Loucy (cell line): ENCODE measurements around the gene AGFG1.
"Not testable (repeated sequence)": the region's sequence is repeated elsewhere in the genome, so short reads cannot be mapped to it uniquely, and the experiment has no call there.

ENCODE experiments used
- H2AFZ ChIP-seq: fragments of 200-600 bp; sonication (generic); 2 replicates; pipeline ENCODE4 v1.6.0; 2016; ENCODE audit warnings: antibody characterized with exemption, mild to moderate bottlenecking, low read length, moderate library complexity
- H3F3A ChIP-seq: fragments of 200-600 bp; 2 replicates; pipeline ENCODE4 v1.6.0; 2016; ENCODE audit warnings: antibody characterized with exemption, low read depth, mild to moderate bottlenecking
- H3K27me3 ChIP-seq: fragments of 200-600 bp; sonication (generic); 2 replicates; pipeline ENCODE4 v1.6.1; 2014; ENCODE audit warnings: low read length, mild to moderate bottlenecking; ENCODE audit not compliant: insufficient read depth, poor library complexity, severe bottlenecking
- H3K36me3 ChIP-seq: fragments of 200-600 bp; sonication (generic); 2 replicates; pipeline ENCODE4 v1.6.1; 2016; ENCODE audit warnings: low read length; ENCODE audit not compliant: insufficient read depth
- H3K4me1 ChIP-seq: fragments of 200-600 bp; sonication (generic); 2 replicates; pipeline ENCODE4 v1.5.1; 2014; ENCODE audit warnings: low read length, mild to moderate bottlenecking; ENCODE audit not compliant: insufficient read depth, poor library complexity, severe bottlenecking
- H3K4me2 ChIP-seq: fragments of 200-600 bp; sonication (generic); 2 replicates; pipeline ENCODE4 v1.6.0; 2014; ENCODE audit warnings: antibody characterized with exemption, low read length, low read depth, mild to moderate bottlenecking; ENCODE audit not compliant: poor library complexity, severe bottlenecking
- H3K4me3 ChIP-seq: fragments of 200-600 bp; sonication (generic); 2 replicates; pipeline ENCODE4 v1.5.1; 2014; ENCODE audit warnings: low read length, mild to moderate bottlenecking, mixed read lengths; ENCODE audit not compliant: poor library complexity, severe bottlenecking
- H3K79me2 ChIP-seq: fragments of 200-600 bp; sonication (generic); 2 replicates; pipeline ENCODE4 v1.6.1; 2014; ENCODE audit warnings: low read length; ENCODE audit not compliant: insufficient read depth
- H3K9ac ChIP-seq: fragments of 200-600 bp; sonication (generic); 2 replicates; pipeline ENCODE4 v1.6.0; 2014; ENCODE audit warnings: mild to moderate bottlenecking, low read depth, low read length, moderate library complexity; ENCODE audit not compliant: poor library complexity, severe bottlenecking
- H3K9me2 ChIP-seq: fragments of 200-600 bp; sonication (generic); replicated peaks from 2 replicates; pipeline ENCODE4 v1.6.1; 2016; ENCODE audit warnings: low read depth, low read length, mixed read lengths
- H3K9me3 ChIP-seq: fragments of 200-600 bp; sonication (generic); 2 replicates; pipeline ENCODE4 v1.6.1; 2014; ENCODE audit warnings: mild to moderate bottlenecking, antibody characterized with exemption, low read length, low read depth; ENCODE audit not compliant: insufficient read depth
- H4K20me1 ChIP-seq: fragments of 200-600 bp; sonication (generic); 2 replicates; pipeline ENCODE4 v1.6.0; 2014; ENCODE audit warnings: antibody characterized with exemption, low read length, mild to moderate bottlenecking; ENCODE audit not compliant: insufficient read depth, poor library complexity, severe bottlenecking
- CTCF ChIP-seq: fragments of 200-600 bp; sonication (generic); conservative IDR thresholded peaks from 2 replicates; pipeline ENCODE4 v1.5.1; 2014; ENCODE audit warnings: mild to moderate bottlenecking, antibody characterized with exemption, low read length
- EZH2phosphoT487 ChIP-seq: fragments of 200-600 bp; IDR thresholded peaks from 2 replicates; pipeline ENCODE4 v1.6.1; 2018; ENCODE audit warnings: antibody characterized with exemption, mild to moderate bottlenecking, moderate library complexity, borderline replicate concordance

The AGFG1 gene

GRCh38 chr2:227517724-227518123 is 45.8 kb downstream of the AGFG1 start:
- H4K20me1 ChIP-seq, result peaks cover 66% of the 10 kb centered on the region

GRCh38 chr2:227518278-227518865 is 46.4 kb downstream of the AGFG1 start:
- H4K20me1 ChIP-seq, result peaks cover 59% of the 10 kb centered on the region
- H3K4me1 ChIP-seq, H3K9me3 ChIP-seq, H3K9ac ChIP-seq, H3F3A ChIP-seq, H3K4me2 ChIP-seq, H3K4me3 ChIP-seq, H2AFZ ChIP-seq, H3K27me3 ChIP-seq, H3K9me2 ChIP-seq: not testable (repeated sequence)
- H3K79me2 ChIP-seq, result peaks cover 95% of the 10 kb centered on the region
- H3K36me3 ChIP-seq, result peaks cover 30% of the 10 kb centered on the region

More at GRCh38 chr2:227517724-227518123, 45.8 kb downstream of the AGFG1 start:
- Histone ChIP-seq H3K4me3 (no peak overlapping the region), H2AFZ (no peak overlapping the region), H3F3A (no peaks in the 10 kb centered on the region), H3K9me3 (no peaks in the 10 kb centered on the region), H3K9me2 (no peaks in the 10 kb centered on the region), H3K27me3 (no peaks in the 10 kb centered on the region), H3K9ac (no peak overlapping the region), H3K4me1 (peaks cover 6% of the 10 kb centered on the region), H3K36me3 (peaks cover 29% of the 10 kb centered on the region), H3K79me2 (peaks cover 98% of the 10 kb centered on the region), H3K4me2 (no peak overlapping the region)
- no peak for TF ChIP-seq CTCF
- TF ChIP-seq EZH2phosphoT487, result no peak

GRCh38 chr2:227521178-227521577 is 49.2 kb downstream of the AGFG1 start:
- not testable (repeated sequence) for H3K4me2 ChIP-seq, H3K9me2 ChIP-seq, H3K27me3 ChIP-seq, H3K9ac ChIP-seq, H3K4me1 ChIP-seq, H3K9me3 ChIP-seq, H3K4me3 ChIP-seq, H3F3A ChIP-seq, H2AFZ ChIP-seq
- Histone ChIP-seq H3K79me2 (peaks cover 67% of the 10 kb centered on the region), H3K36me3 (peaks cover 54% of the 10 kb centered on the region), H4K20me1 (peaks cover 42% of the 10 kb centered on the region)

- Histone ChIP-seq H3K9ac (no peak overlapping the region), H3K79me2 (peaks cover 32% of the 10 kb centered on the region; the same call in 1 of the 2 replicates), H3K9me2 (no peaks in the 10 kb centered on the region), H3K9me3 (no peaks in the 10 kb centered on the region), H2AFZ (no peak overlapping the region), H3K4me3 (no peak overlapping the region), H3F3A (no peaks in the 10 kb centered on the region), H3K27me3 (no peaks in the 10 kb centered on the region), H3K4me1 (no peaks in the 10 kb centered on the region), H3K4me2 (no peak overlapping the region), H3K36me3 (peaks cover 80% of the 10 kb centered on the region), H4K20me1 (peaks cover 20% of the 10 kb centered on the region)
- no peak for TF ChIP-seq EZH2phosphoT487
- TF ChIP-seq CTCF, result no peak
These were observed 52.7 kb downstream of the AGFG1 start for GRCh38 chr2:227524665-227525064.
